WTC11 (cell line): ENCODE data around the gene CCDC178. TPM values are rescaled to one million over a fixed set of nuclear protein-coding genes. Genes with fewer than 3 reads are reported as not detected.
A peak's percentile ranks its signal among the peaks of the same experiment; 100 is the strongest.
"Not testable (repeated sequence)": the region's sequence is repeated elsewhere in the genome, so short reads cannot be mapped to it uniquely, and the experiment has no call there.

ENCODE experiments used
- ATAC-seq: fragments of 200-7000 bp; cut with Tn5 transposase; 2 replicates; pipeline ENCODE4 v1.10.0; 2021; ENCODE audit warnings: mild to moderate bottlenecking, moderate library complexity
- CTCF ChIA-PET: fragments of 300-600 bp; sonication (Branson Sonifier 250); formaldehyde crosslinking; loops from one replicate; lab custom pipeline; 2021; ENCODE audit warnings: antibody characterized with exemption; lab: Charles Lee
- POLR2A ChIA-PET: fragments of 350-600 bp; sonication (Branson Sonifier 250); formaldehyde crosslinking; loops from one replicate; lab custom pipeline; 2021; ENCODE audit warnings: antibody characterized with exemption; lab: Charles Lee
- DNase-seq: peaks from one replicate; pipeline ENCODE4 v3.0.0; 2021; ENCODE audit warnings: low spot score
- H3K27ac Mint-ChIP-seq: 2 replicates; pipeline ENCODE4 v1.8.0; 2021; ENCODE audit warnings: mixed read lengths
- H3K27me3 Mint-ChIP-seq: 2 replicates; pipeline ENCODE4 v1.8.0; 2021; ENCODE audit warnings: low read depth, mild to moderate bottlenecking, moderate library complexity, mixed read lengths
- H3K36me3 Mint-ChIP-seq: 2 replicates; pipeline ENCODE4 v1.8.0; 2021; ENCODE audit warnings: mixed read lengths
- H3K4me1 Mint-ChIP-seq: 2 replicates; pipeline ENCODE4 v1.8.0; 2022; ENCODE audit warnings: mixed read lengths
- H3K4me3 Mint-ChIP-seq: 2 replicates; pipeline ENCODE4 v1.8.0; 2021; ENCODE audit warnings: mild to moderate bottlenecking, moderate library complexity, mixed read lengths
- H3K9me3 Mint-ChIP-seq: 2 replicates; pipeline ENCODE4 v1.8.0; 2021; ENCODE audit warnings: mixed read lengths
- AR ChIP-seq: fragments of 250-450 bp; sonication (Bioruptor Pico); IDR thresholded peaks from 2 replicates; pipeline ENCODE4 v1.9.0; 2021; ENCODE audit warnings: mild to moderate bottlenecking
- CTCF ChIP-seq: fragments of 200-600 bp; IDR thresholded peaks from 2 replicates; pipeline ENCODE4 v1.8.0; 2022; ENCODE audit warnings: antibody characterized with exemption
- E2F1 ChIP-seq: sonication (generic); formaldehyde crosslinking; IDR thresholded peaks from 2 replicates; pipeline ENCODE4 v1.8.0; 2022; ENCODE audit warnings: mild to moderate bottlenecking, missing genetic modification reagents
- EMX1 ChIP-seq: fragments of 250-450 bp; sonication (Bioruptor Pico); IDR thresholded peaks from 2 replicates; pipeline ENCODE4 v1.8.0; 2021; ENCODE audit warnings: mild to moderate bottlenecking
- FOXP4 ChIP-seq: sonication (generic); formaldehyde crosslinking; IDR thresholded peaks from 2 replicates; pipeline ENCODE4 v1.8.0; 2022; ENCODE audit warnings: mild to moderate bottlenecking, missing genetic modification reagents
- GABPB1 ChIP-seq: sonication (generic); formaldehyde crosslinking; IDR thresholded peaks from 2 replicates; pipeline ENCODE4 v1.8.1; 2023; ENCODE audit warnings: mild to moderate bottlenecking, missing genetic modification reagents
- GRHL2 ChIP-seq: fragments of 250-450 bp; sonication (Bioruptor Pico); IDR thresholded peaks from 2 replicates; pipeline ENCODE4 v1.8.0; 2022; ENCODE audit warnings: mild to moderate bottlenecking, moderate library complexity; ENCODE audit not compliant: insufficient replicate concordance, severe bottlenecking
- GTF2I ChIP-seq: fragments of 250-450 bp; sonication (Bioruptor Pico); conservative IDR thresholded peaks from 2 replicates; pipeline ENCODE4 v1.4.0; 2021; ENCODE audit warnings: mild to moderate bottlenecking
- MAX ChIP-seq: sonication (generic); formaldehyde crosslinking; IDR thresholded peaks from 2 replicates; pipeline ENCODE4 v1.8.0; 2022; ENCODE audit warnings: mild to moderate bottlenecking, missing genetic modification reagents
- NR3C1 ChIP-seq: sonication (generic); formaldehyde crosslinking; conservative IDR thresholded peaks from 2 replicates; pipeline ENCODE4 v1.8.1; 2023; ENCODE audit warnings: low read depth, mild to moderate bottlenecking, missing genetic modification reagents
- OVOL2 ChIP-seq: fragments of 250-450 bp; sonication (Bioruptor Pico); IDR thresholded peaks from 2 replicates; pipeline ENCODE4 v1.9.0; 2021; ENCODE audit warnings: mild to moderate bottlenecking, borderline replicate concordance
- SMAD3 ChIP-seq: sonication (generic); formaldehyde crosslinking; IDR thresholded peaks from 2 replicates; pipeline ENCODE4 v1.8.0; 2022; ENCODE audit warnings: missing genetic modification reagents, mild to moderate bottlenecking, borderline replicate concordance
- SP1 ChIP-seq: sonication (generic); formaldehyde crosslinking; conservative IDR thresholded peaks from 2 replicates; pipeline ENCODE4 v1.8.1; 2022; ENCODE audit warnings: missing genetic modification reagents
- TCF7 ChIP-seq: sonication (generic); formaldehyde crosslinking; IDR thresholded peaks from 2 replicates; pipeline ENCODE4 v1.8.0; 2022; ENCODE audit warnings: mild to moderate bottlenecking, low read depth, missing genetic modification reagents, moderate library complexity
- ZNF138 ChIP-seq: sonication (generic); formaldehyde crosslinking; conservative IDR thresholded peaks from 2 replicates; pipeline ENCODE4 v1.8.1; 2022; ENCODE audit warnings: mild to moderate bottlenecking, moderate library complexity, missing genetic modification reagents
- ZNF416 ChIP-seq: fragments of 250-450 bp; sonication (Bioruptor Pico); IDR thresholded peaks from 2 replicates; pipeline ENCODE4 v1.9.0; 2021; ENCODE audit warnings: mild to moderate bottlenecking, inconsistent platforms
- ZNF671 ChIP-seq: fragments of 250-450 bp; sonication (Bioruptor Pico); IDR thresholded peaks from 2 replicates; pipeline ENCODE4 v1.8.0; 2021; ENCODE audit warnings: mild to moderate bottlenecking
- ZSCAN18 ChIP-seq: fragments of 250-450 bp; sonication (Bioruptor Pico); IDR thresholded peaks from 2 replicates; pipeline ENCODE4 v2.1.2; 2022; ENCODE audit warnings: mild to moderate bottlenecking, moderate library complexity
- total RNA-seq: library from RNA; stranded (reverse); gene quantifications from 3 replicates; pipeline ENCODE4 v1.2.3, GENCODE V29; 2021

The CCDC178 gene
- total RNA-seq, 1 experiment from 2014 or later = 0.20 TPM

- no peak for TF ChIP-seq FOXP4 (CRISPR knock-in tag)
- no peak for TF ChIP-seq TCF7
- no peak for TF ChIP-seq GTF2I (CRISPR knock-in tag)
- TF ChIP-seq E2F1 (CRISPR knock-in tag) = no peak
- TF ChIP-seq MAX (CRISPR knock-in tag) = no peak
- no peak for TF ChIP-seq GRHL2 (CRISPR knock-in tag)
- no peak for TF ChIP-seq SMAD3
- TF ChIP-seq EMX1 = no peak
- TF ChIP-seq NR3C1 = no peak
- TF ChIP-seq, all 79 proteins: peak for 0
Observed at GRCh38 chr18:33421225-33421624, 19.3 kb downstream of the CCDC178 start (continued).

- ChIA-PET CTCF (interaction anchor here (2.1 kb wide), 1 partner anchor 172 kb away, joined by 5 read pairs; no protein-coding TSS in a partner anchor), POLR2A (no interaction called here)
- ATAC-seq = no peak
- Mint-ChIP-seq H3K4me1 (no peaks in the 10 kb centered on the region), H3K4me3 (no peak overlapping the region), H3K27me3 (no peaks in the 10 kb centered on the region), H3K9me3 (peaks cover 4% of the 10 kb centered on the region), H3K36me3 (no peaks in the 10 kb centered on the region), H3K27ac (no peak overlapping the region)
- TF ChIP-seq CTCF (peak; percentile 4), SP1 (no peak)
- no peak for DNase-seq
Observed at GRCh38 chr18:33404244-33404873, 36.2 kb downstream of the CCDC178 start.

- peaks cover 23% of the 10 kb centered on the region for H3K4me1 Mint-ChIP-seq
- H3K4me3 Mint-ChIP-seq, ATAC-seq, H3K27ac Mint-ChIP-seq, H3K27me3 Mint-ChIP-seq, CTCF ChIA-PET, POLR2A ChIA-PET, DNase-seq, H3K9me3 Mint-ChIP-seq, H3K36me3 Mint-ChIP-seq: not testable (repeated sequence)
Observed at GRCh38 chr18:33398939-33399338, 41.6 kb downstream of the CCDC178 start.

- no peaks in the 10 kb centered on the region for H3K9me3 Mint-ChIP-seq
- DNase-seq (no peak), ATAC-seq (no peak)
- no peaks in the 10 kb centered on the region for H3K27me3 Mint-ChIP-seq
- H3K27ac Mint-ChIP-seq = no peak overlapping the region
- no peaks in the 10 kb centered on the region for H3K36me3 Mint-ChIP-seq
- no peaks in the 10 kb centered on the region for H3K4me1 Mint-ChIP-seq
- no peak overlapping the region for H3K4me3 Mint-ChIP-seq
- ChIA-PET POLR2A (no interaction called here), CTCF (no interaction called here)
- TF ChIP-seq ZSCAN18 (CRISPR knock-in tag) = no peak
- no peak for TF ChIP-seq AR (CRISPR knock-in tag)
- TF ChIP-seq GABPB1 (CRISPR knock-in tag) = no peak
- TF ChIP-seq OVOL2 (CRISPR knock-in tag) = no peak
- TF ChIP-seq ZNF671 (CRISPR knock-in tag) = no peak
- TF ChIP-seq FOXP4 (CRISPR knock-in tag) = no peak
- TF ChIP-seq ZNF416 (CRISPR knock-in tag) = no peak
- no peak for TF ChIP-seq E2F1 (CRISPR knock-in tag)
- no peak for TF ChIP-seq ZNF138
Observed at GRCh38 chr18:33375829-33376228, 64.7 kb downstream of the CCDC178 start.
